Erythroblast (primary cell): Measurements from ENCODE around the gene VSIG2.

Experiments used
- DNase-seq, 2 experiments: peaks; one replicate each; lab custom pipeline; 2025; lab: John Stamatoyannopoulos, UW
- GATA1 ChIP-seq: IDR thresholded peaks from 2 replicates; pipeline ENCODE4 v1.6.1; 2011; ENCODE audit warnings: low read depth, mild to moderate bottlenecking, control low read depth, low read length, moderate library complexity
- POLR2A ChIP-seq: IDR thresholded peaks from 2 replicates; pipeline ENCODE4 v1.6.1; 2011; ENCODE audit warnings: mild to moderate bottlenecking, low read length

Gene VSIG2

GRCh38 chr11:124751741-124752470 lies at the start of gene VSIG2:
VSIG2 (minus strand) TSS chr11:124752255; CDS start chr11:124752137, 118 bp downstream.
- no peak for TF ChIP-seq GATA1
- no peak for TF ChIP-seq POLR2A
- no peak for DNase-seq

- TF ChIP-seq POLR2A (no peak), GATA1 (no peak)
- no peak for DNase-seq
Measured at GRCh38 chr11:124801014-124801413, 49.0 kb upstream of the VSIG2 start.

GRCh38 chr11:124800226-124800929 lies 48.3 kb upstream of the VSIG2 start, which contains the start of gene MSANTD2:
MSANTD2 (minus strand) TSS chr11:124800406; CDS start chr11:124800380, 26 bp downstream.
- peak; percentile 60 for TF ChIP-seq POLR2A
- TF ChIP-seq GATA1, result no peak
- peak; percentile 78 to 83 for DNase-seq

GRCh38 chr11:124799348-124800225 lies 47.5 kb upstream of the VSIG2 start:
- DNase-seq, result peak; percentile 49 to 71
- TF ChIP-seq POLR2A (no peak), GATA1 (no peak)

GRCh38 chr11:124798991-124799347 lies 46.9 kb upstream of the VSIG2 start:
- peak in 1 of 2 experiments; percentile 33 for DNase-seq
- TF ChIP-seq GATA1 (no peak), POLR2A (no peak)

GRCh38 chr11:124796312-124796711 lies 44.3 kb upstream of the VSIG2 start:
- DNase-seq, result no peak
- TF ChIP-seq GATA1, result no peak
- TF ChIP-seq POLR2A, result no peak

- TF ChIP-seq POLR2A (no peak), GATA1 (no peak)
- DNase-seq, result peak; percentile 66 to 76
Measured at GRCh38 chr11:124793466-124794278, 41.6 kb upstream of the VSIG2 start.

- TF ChIP-seq GATA1, result no peak
- TF ChIP-seq POLR2A, result no peak
- DNase-seq, result no peak
Measured at GRCh38 chr11:124791626-124792341, 39.7 kb upstream of the VSIG2 start.

- TF ChIP-seq GATA1 (no peak), POLR2A (no peak)
- no peak for DNase-seq
Measured at GRCh38 chr11:124788521-124788920, 36.5 kb upstream of the VSIG2 start.

GRCh38 chr11:124784051-124784450 lies 32.0 kb upstream of the VSIG2 start:
- TF ChIP-seq POLR2A (no peak), GATA1 (no peak)
- DNase-seq, result no peak

GRCh38 chr11:124783002-124783401 lies 30.9 kb upstream of the VSIG2 start:
- TF ChIP-seq GATA1 (no peak), POLR2A (no peak)
- no peak for DNase-seq

- DNase-seq, result no peak
- TF ChIP-seq POLR2A (no peak), GATA1 (no peak)
Measured at GRCh38 chr11:124779568-124779967, 27.5 kb upstream of the VSIG2 start.
